GM18505 (cell line): Measurements from ENCODE around the gene EFCAB6.

Source experiments
- ATAC-seq: cut with Tn5 transposase; IDR thresholded peaks from one replicate; pipeline ENCODE4 v1.9.1; 2021; ENCODE audit not compliant: unreplicated experiment
- POLR2A ChIP-seq: IDR thresholded peaks from 4 replicates; pipeline ENCODE4 v1.6.1; 2011; ENCODE audit warnings: borderline replicate concordance; ENCODE audit not compliant: insufficient read depth, insufficient read length; ENCODE audit errors: extremely low read depth

The EFCAB6 gene

DNA sequence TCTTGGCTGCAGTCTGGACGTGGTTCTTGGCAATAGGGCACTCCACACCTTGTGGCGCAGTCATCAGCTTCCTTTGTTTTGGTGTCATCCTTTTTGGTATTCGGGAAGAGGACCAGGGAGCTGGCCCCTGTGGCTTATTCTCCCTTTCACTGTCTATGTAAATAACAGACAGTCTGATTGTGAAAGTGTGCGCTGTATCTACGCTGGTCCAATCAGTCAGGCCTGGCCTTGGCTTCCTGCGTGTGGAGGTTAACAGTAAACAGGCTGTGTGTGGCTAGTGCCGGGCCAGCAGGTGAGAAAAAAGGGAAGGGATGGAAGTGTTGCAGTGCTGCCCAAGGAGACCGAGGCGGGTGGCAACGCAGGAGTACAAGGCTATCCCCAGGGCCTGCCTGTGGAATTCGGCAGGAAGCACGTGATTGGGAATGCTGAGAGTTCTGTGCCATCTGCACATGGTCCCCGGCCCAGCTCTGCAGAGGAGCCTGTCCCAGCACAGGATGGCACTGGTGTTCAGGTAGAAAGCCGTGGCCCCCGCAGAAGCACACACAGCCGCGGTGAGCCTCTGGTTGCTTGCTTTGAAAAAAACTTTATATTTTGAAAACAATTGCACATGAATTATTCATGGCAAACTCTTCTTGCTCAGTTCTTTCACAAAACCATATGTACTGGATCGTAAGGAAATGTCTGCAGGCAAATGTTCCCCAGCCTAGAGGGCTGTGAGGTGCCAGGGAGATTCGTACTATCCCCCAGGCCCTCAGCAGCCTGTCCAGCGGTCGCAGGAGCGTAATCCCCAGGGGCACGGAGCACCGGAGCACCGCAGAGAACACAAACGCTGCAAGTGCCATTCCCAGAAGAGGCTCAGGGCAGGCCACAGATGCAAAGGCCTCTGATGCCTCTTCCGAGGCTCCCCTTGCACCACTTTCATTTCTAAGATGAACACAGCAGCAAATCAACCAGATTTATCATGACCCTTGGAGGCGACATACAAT is 174.5 kb downstream of the EFCAB6 start:
- no peak for ATAC-seq
- no peak for TF ChIP-seq POLR2A

DNA sequence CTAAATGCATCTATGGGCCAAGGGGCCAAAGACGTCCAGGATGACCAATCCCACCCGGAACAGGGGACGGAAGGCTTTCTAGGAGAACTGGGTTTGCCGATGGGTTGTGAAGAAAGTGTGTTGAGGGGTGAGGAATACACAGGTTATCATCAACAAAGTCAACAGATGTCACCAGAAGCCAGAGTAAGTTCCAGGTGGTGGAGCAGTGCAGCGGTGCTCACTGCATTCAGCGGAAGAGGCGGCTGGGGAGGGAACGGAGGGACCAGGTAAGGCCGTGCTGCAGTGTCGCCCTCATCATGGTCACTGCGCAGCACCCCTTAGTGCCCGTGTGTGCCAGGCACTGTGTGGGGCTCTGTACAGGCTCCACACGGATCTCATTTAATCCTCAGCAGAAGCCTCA is 176.0 kb downstream of the EFCAB6 start:
- no peak for TF ChIP-seq POLR2A
- ATAC-seq, result no peak

DNA sequence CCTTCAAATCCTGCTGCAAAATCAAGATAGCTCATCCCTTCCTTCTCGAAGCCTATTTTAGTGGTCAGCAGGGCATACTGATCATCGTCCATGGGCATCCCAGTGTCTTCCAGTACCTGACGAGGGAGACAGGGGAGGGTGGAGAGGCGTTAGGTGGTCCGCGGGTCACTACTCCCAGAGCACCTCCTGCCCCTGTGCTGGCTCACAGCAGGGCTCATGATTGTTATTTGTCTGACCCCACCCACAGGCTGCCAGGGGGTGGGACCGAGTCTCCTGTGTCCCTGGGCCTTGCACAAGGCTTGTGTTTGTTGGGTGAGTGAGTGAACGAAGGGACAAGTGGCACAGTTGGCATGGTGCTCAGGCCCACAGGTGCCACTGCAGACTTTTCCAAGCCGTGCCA is 177.0 kb downstream of the EFCAB6 start:
- no peak for TF ChIP-seq POLR2A
- ATAC-seq, result no peak

DNA sequence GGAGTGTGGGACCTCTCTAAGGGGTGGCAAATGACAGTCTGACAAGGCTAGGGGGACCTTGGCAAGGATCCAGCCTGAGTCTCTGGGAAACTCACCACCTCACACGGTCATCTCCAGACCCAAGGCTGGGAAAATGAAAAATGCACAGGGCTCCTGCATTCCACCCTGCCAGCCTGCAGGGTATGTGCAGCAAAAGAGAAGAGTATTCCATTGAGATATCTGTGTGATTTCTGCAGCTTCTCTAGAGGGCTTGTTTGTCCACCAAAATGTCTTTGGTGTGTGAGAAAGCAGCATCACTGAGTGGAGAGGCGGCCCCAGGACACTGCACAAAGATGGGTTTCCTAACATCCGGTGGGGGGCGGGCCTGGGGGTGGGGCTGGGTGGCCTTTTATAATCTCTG is 177.8 kb downstream of the EFCAB6 start:
- no peak for TF ChIP-seq POLR2A
- ATAC-seq, result no peak

DNA sequence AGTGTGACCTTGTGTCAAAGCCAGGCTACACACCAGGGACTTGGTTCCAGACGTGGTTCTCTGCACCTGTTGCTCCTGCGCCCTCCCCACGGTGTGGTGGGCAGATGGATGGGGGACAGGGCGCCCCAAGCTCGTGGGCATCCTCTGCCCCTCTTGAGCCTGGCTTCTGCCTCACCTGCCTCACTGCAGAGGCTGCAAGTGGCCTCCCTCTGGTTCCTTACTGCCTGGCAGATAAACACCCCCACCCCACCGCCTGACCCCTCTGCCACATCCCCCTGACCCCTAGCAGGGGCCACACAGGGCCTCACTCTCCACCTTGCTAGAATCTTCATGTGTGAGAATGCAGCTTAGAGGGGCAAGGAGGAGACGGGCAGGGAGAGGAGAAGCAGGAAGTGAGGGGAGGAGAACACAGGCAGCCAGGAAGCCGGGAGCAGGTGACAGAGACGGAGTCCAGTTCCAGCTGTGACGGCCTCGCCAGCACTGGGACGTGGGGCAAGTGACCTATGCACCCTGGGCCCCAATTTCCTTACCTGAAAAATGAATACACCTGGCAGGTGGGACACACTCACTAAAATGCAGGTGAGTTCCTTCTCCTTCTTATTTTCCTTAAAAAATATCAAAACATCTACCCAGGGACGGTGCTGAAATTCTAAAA is 178.3 kb downstream of the EFCAB6 start:
- ATAC-seq, result no peak

DNA sequence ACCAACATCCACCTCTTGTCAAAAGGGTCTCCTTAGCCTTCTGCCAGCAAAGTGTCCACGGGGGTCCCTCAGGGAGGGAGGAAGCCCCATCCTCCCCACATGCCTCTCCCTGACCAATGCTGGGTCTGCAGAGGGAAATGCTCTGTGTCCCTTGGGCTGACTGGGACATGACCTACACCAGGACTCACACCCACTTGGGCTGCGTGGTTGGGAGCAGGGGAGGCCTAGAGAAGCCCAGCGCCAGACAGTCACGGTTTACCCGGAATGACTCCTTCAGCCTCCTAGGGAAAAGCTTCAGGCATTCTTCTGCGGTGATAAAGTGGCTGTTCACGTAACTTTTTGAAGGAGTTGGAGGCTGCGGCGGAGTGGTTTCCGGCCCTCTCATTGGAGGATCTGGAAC is 180.3 kb downstream of the EFCAB6 start:
- TF ChIP-seq POLR2A, result no peak

More for the DNA sequence above, 178.3 kb downstream of the EFCAB6 start:
- no peak for TF ChIP-seq POLR2A

DNA sequence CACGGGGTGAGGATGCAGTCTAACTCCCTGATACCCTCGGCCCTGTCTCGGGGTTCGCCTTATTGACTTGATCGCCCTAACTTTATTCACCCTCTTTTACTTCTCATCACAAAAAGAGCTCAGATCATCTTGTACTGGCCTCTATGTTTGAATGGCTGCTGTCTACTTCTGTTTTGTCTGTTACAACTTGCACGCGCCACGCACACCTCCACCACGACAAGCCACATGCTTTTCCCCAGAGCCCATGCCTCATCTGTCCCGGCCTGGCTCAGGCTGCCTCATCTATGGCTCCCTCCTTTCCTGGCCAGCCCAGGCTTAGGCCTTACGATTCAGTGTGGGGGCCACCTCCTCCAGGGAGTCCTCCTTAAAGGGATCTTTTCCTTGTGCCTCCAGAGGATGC is 180.9 kb downstream of the EFCAB6 start:
- TF ChIP-seq POLR2A, result no peak
- no peak for ATAC-seq

More for the DNA sequence above, 180.3 kb downstream of the EFCAB6 start:
- ATAC-seq, result no peak

DNA sequence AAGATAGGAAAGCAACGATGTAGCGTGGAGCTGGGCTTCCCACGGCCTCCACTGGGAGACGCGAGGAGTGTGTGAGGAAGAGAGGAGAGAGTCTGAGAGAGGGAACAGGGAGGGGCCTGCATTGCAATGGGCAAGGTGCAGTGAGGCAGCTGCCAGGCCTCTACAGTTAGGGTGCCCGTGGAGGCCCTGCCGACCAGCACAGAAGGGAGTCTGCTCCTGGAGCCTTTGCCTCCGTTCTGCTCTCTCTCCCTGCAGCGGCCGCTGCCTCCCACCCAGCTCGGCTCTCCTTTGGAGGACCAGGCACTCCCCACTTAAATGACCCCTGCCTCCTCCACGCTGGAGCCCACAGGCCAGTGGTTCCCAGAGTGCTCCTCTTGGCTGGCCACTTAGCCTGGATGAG is 181.7 kb downstream of the EFCAB6 start:
- no peak for ATAC-seq
- no peak for TF ChIP-seq POLR2A

DNA sequence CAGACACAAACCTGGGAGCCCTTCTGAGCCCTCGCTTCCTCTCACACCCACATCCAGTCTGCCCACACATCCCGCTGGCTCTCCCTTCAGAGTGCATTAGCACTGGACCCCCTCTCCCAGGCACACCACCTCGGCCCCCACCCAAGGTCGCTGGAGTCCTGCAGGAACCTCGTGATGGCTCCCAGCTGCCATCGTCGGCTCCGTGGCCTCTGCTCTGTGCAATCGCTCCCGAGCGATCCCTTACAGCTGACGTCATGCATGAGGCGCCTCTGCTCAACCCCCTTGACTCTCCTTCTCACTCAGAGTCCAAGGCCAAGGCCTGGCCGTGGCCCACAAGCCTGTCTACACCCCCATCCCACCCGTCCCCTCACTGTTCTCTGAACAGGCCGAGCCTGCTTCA is 183.9 kb downstream of the EFCAB6 start:
- ATAC-seq, result no peak
- TF ChIP-seq POLR2A, result no peak

DNA sequence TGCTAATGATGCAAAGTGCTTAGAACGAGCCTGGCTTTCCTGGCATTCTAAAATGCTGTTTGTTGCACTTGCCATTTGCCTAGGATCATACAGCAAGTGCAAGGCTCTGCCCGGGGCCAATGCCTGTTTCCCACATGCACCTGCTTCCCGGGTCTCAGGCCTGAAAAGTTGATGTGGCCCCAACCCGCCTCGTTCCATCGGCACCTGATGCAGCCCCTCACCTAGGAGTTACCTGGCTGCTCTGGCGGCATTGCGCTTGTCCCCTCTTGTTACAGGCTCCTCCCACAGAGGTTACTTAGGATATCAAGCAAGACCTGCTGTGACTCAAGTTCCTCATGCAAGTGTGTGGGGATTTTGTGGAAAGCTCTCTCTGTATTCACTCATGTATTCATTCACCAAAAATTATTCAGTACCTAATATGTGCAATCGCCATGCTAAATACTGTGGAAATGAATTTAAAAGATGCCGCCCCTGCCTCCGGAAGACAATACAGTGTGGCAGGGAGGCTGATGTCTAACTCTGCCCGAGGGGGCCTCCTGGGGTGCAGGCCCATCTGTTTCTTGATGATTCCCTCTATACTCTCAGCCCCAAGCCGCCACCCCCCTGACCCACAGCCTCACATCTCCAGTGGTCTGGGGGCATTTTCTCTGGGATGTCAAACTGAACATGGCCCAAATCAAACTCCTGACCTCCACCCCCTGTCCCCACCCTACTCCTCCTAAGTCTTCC is 184.5 kb downstream of the EFCAB6 start:
- ATAC-seq, result no peak
- TF ChIP-seq POLR2A, result no peak

DNA sequence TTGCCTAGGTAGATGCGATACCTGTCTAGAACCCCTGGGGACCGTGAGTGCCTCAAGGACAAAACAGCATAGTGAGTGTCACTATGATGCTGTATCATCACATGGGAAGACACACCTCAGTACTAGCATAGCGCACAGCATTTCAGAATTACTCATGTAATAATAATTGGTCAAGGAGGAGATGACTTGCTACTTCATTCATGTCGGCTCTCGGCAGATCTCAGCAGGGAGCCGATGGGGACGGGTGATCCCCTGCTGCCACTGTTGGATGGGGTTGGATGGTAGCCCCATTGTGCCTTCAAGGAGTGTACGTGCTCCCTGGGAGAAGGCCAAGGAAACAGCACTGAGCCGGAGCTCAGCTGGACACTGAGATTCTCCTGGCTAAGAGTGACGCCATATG is 186.9 kb downstream of the EFCAB6 start:
- no peak for ATAC-seq
- no peak for TF ChIP-seq POLR2A

DNA sequence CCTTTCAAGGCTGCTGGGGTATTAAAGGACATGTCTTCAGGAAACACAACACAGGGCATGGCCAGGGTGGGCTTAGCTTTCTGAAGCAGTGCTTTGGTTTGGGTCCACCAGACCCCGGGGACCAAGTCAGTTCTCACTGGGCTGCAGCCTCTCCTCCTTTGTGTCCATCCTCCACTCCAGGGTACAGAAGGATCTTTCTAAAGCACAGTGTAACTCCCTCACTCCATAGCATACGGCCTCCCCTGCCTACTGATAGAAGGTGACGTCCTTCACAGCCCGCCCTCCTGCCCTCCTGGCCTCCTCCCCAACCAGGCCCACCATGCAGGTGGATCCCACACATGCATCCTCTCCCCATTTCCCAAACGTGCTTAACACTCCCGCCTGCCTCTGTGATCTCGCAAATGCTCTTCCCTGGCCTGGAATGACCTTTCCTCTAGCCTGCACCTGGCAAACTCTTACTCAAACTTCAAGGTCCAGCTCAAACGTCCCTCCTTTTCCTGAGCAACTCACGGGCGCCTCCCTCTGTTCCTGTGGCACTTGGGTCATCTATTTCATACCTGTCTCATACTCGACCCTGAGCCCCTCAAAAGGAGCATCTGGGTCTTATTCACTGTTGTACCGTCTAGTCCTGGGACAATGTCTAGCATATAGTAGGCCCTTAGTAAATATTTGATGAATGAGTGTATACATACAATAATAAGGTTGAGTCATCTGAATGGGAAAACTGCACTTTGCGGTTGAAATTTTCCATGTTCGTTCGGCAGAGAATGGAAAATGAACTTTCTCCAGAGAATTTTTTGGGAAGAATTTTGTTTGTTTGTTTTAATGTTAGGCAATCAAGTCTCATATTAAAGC is 187.7 kb downstream of the EFCAB6 start:
- TF ChIP-seq POLR2A, result no peak
- no peak for ATAC-seq
